HG02642 (cell line): ENCODE data around the gene CTNNBL1.

Source experiments
- ATAC-seq: cut with Tn5 transposase; IDR thresholded peaks from one replicate; pipeline ENCODE4 v1.9.1; 2021; ENCODE audit warnings: mild to moderate bottlenecking; ENCODE audit not compliant: unreplicated experiment, poor library complexity

The CTNNBL1 gene

GRCh38 chr20:37807471-37808232 lies 113.8 kb downstream of the CTNNBL1 start:
- ATAC-seq: no peak

DNA sequence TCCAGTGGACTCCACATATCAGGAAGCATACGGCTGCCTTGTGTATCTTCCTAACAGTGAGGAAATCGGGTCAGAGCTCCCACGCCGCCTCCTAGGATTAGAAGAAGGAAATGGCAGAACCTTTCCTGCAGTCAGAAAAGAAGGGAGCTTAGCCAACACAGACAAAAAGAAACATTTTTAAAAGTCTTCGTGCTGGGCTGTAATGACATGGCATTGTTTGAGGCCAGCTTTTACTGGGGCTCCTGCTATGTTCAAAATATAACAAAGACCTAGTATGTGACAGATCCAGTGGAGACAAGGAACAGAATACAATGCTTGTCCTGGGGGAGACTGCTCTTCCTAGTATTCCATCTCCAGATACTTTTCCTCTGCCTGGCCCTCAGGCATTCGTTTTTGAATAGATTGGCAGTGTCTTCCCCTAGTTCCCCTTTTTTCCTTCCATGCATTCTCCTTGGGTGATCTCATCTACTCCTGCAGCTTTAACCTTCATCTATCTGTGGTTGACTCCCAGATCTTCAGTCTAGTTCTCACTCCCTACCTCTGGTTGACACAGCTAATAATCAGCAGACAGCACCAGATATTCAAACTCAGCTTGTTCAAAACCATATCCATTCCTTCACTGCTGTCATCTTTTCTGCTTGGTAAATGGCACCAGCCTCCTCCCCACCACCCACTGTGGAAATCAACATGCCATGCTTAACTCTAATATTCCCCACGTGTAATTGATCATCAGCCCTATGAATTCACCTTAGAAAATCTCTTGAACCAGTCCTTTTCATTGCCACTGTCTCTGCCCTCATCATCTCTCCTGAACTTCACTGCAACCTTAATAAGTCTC lies 114.6 kb downstream of the CTNNBL1 start:
- no peak for ATAC-seq

DNA sequence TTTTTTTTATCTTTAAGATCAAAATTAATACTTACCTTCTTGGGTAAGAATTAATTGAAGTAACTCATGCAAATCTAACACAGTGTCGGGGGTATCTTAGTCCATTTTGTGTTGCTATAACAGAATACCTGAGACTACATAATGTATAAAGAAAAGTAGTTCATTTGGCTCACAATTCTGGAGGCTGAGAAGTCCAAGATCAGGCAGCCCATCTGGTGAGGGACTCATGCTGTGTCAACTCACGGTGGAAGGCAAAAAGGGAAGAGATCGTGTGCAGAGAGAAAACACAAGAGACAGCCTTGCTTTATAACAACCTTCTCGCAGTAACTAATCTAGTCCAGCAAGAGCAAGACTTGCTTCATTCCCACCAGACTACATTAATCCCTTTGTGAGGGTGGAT lies 116.2 kb downstream of the CTNNBL1 start:
- no peak for ATAC-seq

GRCh38 chr20:37816003-37816402 lies 122.2 kb downstream of the CTNNBL1 start:
- no peak for ATAC-seq

- no peak for ATAC-seq
Measured at GRCh38 chr20:37816726-37817125, 122.9 kb downstream of the CTNNBL1 start.

DNA sequence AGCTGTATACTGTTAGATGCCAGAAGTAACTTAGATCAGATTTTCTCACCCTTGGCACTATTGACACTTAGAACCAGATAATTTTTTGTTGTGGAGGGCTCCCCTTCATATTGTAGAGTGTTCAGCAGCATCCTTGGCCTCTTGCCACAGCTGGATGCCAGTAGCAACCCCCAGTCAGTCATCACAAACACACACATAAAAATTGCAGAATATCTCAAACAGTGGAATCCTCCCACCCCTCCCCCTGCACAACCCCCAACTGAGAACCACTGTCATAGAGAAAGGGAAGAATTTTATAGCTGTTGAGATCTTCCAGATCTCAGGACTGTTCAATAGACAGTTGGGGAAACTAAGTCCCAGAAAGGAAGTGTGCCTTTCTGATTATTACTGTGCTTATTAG lies 127.9 kb downstream of the CTNNBL1 start:
- ATAC-seq: no peak

GRCh38 chr20:37822141-37822601 lies 128.3 kb downstream of the CTNNBL1 start:
- no peak for ATAC-seq

DNA sequence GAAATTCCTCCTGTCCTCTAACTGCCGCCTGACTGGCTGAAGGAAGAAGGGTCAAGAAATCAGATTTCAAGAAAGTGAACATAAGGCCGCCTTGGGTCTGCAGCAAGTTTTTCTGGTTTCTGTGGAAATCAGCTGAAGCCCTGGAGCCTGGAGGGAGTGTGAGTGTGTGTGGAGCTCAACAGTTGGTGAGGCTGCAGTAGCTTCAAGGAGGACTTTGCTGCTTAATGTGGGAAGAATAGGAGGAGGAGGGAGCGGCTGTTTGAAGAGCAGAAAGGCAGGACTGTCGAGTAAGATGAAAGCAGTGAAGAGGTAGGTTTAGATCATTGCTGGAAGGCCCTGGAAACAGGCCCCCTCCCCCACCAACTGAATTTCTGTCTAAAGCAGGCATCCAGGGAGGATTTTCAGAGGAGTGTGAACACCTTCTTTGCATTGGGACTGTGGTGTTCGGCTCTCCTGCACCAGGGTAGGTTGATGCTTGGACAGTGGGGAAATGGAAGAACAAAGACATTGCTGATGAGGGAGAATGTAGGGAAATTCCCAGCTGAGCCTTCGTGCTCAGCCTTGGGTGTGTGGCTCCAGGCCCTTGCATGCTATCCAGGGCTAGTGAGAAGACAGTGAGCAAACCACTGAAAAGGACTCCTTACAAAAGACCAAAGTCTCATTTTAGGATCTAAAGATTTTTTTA lies 129.6 kb downstream of the CTNNBL1 start:
- ATAC-seq: no peak

DNA sequence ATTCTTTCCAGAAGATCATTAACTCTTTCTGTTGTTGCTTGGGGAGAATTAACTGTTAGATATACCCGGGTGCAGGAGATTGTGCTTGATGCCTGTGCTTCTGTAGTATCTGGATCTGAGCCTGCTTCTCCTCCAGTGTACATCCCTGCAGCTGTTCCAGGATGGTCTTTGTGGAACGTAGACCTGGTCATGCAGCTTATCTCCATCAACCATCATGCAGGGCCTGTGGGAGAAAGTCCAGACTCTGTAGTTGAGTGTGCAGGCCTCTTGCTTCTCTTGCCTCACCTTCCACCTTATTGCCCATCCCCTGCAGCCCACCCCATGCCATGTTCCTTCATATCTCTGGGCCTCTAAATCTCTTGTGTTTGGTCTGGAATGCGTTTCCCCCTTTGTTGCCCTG lies 133.8 kb downstream of the CTNNBL1 start:
- no peak for ATAC-seq

GRCh38 chr20:37828684-37829083 lies 134.9 kb downstream of the CTNNBL1 start:
- no peak for ATAC-seq

DNA sequence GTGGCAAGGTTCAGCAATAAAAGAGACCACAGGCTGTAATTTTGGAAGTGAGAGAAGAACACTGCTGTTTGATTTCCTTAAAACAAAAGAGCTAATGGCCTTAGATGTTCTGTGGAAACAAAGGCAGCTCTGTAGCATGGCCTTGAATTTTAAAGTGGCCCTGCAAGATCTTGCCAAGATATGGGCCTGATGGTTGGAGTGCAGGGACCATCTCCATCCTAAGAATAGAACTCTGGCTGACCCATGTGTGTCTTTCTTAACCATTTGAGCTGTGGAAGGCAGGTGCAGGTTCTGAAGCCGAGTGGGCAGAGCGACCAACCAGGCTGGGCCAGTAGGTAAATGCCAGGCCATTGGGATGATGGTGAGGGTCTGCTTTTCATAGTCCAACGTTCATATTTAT lies 135.3 kb downstream of the CTNNBL1 start:
- no peak for ATAC-seq

DNA sequence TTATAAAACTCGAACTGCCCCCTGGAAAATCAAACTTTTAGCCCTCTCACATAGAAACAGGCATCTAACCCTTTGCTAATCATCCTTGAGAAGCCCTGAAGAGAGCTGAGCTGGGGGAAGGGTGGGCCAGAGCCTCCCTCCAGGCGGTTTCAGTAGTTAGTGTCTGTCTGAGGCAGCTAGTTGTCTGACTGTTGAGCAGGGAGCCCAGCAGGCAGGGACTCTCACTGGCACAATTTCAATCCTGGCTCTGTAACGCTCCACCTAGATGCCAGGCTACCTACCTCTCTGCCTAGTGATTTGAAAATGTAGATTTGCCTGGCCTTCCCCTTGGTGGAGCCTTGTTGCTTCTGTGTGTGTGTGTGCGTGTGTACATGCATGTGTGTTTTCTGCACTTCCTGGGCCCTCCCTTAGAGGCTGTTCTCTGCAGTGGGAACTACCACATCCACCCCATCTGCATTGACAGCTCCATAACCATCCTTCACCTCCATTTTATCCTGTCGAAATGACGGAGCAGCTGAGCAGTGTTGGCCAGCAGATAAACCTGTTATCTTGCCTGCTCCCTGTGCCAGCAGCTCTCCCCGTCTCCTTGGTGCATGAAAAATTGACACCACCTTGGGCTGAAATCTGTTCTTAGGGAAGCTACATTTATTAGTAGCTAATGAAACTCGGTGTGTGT lies 139.5 kb downstream of the CTNNBL1 start:
- no peak for ATAC-seq

DNA sequence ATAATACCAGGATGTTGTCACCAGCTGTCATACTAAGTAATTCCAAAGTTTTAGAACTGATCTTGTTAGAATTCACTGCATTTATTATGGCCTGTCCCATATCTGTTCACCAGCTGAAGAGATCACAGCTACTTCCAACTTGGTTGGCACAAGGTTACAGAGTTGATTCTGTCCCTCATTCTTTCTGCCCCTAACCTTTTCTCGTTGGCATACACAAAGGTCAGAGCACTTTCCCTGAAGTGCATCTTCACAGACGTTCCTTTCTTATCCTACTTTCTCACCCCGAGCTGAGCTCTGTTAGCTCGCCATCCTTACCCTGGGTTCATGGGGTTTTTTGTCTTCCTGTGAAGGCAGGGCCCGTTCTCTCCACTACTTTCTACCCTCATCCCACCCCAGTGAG lies 143.1 kb downstream of the CTNNBL1 start:
- ATAC-seq: no peak

DNA sequence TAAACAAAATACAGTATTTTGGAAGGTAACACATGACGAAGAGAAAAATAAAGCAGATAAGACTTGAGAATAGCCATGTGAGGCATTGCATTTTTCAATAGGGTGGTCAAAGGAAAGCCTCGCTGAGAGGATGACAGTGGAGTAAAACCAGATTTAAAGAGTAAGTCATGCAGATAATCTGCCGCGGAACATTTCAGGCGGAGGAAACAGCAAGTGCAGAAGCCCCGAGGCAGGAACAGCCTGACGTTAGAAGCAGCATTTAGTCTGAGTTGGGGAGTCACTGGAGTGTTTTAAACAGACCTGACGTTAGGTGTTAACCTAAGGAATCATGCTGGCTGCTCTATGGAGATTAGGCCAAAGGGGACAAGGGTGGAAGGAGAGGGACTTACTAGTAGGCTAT lies 144.1 kb downstream of the CTNNBL1 start:
- no peak for ATAC-seq

DNA sequence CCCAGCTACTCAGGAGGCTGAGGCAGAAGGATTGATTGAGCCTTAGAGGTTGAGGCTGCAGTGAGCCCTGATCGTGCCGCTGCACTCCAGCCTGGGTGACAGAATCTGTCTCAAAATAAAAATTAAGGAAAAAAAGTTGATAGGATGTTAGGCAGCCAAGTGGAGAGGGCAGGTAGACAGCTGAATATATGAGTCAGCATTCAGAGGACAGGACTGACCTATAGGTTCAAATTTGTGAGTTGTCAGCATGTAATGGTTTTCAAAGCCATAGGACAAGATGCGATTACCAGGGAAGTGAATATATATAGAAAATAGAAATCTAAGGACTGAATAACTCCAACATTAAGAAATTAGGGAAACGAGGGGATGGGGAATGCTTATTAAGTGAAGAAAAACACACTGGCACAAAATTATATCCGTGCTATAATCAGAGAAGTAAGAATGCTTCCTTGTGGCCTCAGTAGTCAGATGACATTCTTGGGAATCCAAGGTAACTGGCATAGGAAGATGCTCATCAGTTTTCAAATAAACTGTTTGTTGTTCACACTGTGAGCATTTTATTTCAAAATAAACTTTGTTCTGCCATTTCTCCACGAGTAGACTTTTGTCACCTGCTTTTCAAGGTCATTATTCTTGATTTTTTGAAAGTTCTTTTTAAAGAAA lies 145.1 kb downstream of the CTNNBL1 start:
- ATAC-seq: no peak

DNA sequence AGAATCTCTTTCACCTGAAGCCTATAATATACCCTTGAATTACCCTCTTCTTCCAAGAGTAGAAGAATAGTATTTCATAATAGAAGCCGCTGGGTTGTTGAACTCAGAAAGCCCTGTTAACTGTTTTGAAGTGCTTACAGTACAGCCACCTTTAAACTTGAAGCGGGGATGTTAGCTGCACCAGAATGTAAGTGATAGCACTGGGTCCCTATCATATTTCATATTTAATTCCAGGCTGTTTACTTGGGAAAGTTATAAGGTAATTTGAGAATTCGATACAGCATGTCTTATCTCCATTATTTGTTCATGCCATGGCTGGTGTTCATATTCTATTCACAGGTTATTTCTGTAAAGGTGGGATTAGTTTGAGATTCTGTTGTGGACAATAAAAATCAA lies 145.6 kb downstream of the CTNNBL1 start:
- no peak for ATAC-seq

- no peak for ATAC-seq
Measured at GRCh38 chr20:37839955-37840354, 146.1 kb downstream of the CTNNBL1 start.

DNA sequence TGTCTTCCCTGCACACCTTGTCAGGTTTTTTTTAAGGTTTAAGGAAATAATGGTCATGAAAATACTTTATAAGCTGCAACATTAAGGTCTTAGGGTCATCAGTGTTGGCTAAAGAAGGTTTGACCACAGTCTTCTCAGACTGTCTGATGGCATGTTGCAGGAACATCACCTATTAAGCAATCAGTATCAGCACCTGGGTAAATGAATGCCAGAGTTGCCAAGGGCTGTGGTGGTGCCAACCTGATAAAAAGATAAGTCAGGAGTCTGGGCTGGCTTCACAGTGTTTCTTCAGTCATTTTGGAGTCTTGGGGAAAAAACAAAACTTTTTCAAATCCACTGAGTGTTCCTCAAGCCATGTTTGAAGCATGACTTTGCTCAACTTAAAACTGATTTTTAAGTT lies 147.6 kb downstream of the CTNNBL1 start:
- no peak for ATAC-seq

- no peak for ATAC-seq
Measured at GRCh38 chr20:37841971-37842370, 148.1 kb downstream of the CTNNBL1 start.

DNA sequence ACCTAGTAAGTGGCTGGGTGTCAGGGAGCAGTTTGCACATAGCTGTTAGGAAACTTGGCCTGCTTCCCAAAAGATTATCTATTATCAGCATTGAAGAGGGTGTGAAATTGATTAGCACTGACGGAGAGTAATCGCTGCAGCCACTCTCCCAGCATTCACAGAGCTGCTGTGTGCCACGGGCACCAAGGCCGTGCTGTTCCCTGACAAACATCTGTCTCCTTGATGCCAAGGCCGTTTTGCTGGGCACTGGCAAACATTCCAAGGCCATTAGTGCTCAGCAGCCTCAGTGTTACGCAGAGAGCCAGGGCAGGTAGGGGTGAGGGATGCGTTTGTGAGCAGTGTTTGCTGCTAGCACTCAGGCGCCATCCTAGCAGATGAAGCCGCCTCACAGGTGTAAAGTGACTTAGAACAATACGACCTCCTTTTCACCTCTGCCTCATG lies 151.4 kb downstream of the CTNNBL1 start:
- no peak for ATAC-seq
